ENCODE results near the gene ZNF638. TPM values are rescaled to one million over a fixed set of nuclear protein-coding genes. Genes with fewer than 3 reads are reported as not detected.
A peak's percentile ranks its signal among the peaks of the same experiment; 100 is the strongest.

Gene ZNF638
- total and polyA plus RNA-seq, 2 donors (not counting 3 experiments of a cell fraction or from before 2014, with no cell fraction given): 36.4 to 111 TPM

GRCh38 chr2:71455741-71456569, 124.4 kb downstream of the ZNF638 start:
- peak; percentile 71 for DNase-seq (ENCODE audit: low read depth, low spot score)
- dilution Hi-C loops (cut with MboI; ENCODE audit: extremely low pct_ligation_motif_present, low sequenced_read_pairs): no loop called here
- no peak overlapping the region for H3K9ac ChIP-seq (replicated peaks; ENCODE audit: extremely low read depth, insufficient read depth, low read length)
- TF ChIP-seq POLR2AphosphoS5 (IDR thresholded peaks at IDR 0.05; ENCODE audit: insufficient read depth, low read depth, low read length): peak; percentile 41
- TF ChIP-seq FOS (IDR thresholded peaks at IDR 0.05; ENCODE audit: borderline replicate concordance, insufficient read depth, low read length): peak; percentile 21
- no peak for TF ChIP-seq MAX (IDR thresholded peaks at IDR 0.05; ENCODE audit: insufficient read depth, insufficient read length)
- peaks cover 78% of the 10 kb centered on the region for H3K4me1 ChIP-seq (ENCODE audit: control insufficient read depth, extremely low read depth, insufficient read depth, low read length)
- no TSS peak for BruUV-seq (replicated peaks)
- H3K9me3 ChIP-seq (replicated peaks; ENCODE audit: control insufficient read depth, insufficient read depth, low read length): no peaks in the 10 kb centered on the region
- H3K9me1 ChIP-seq (replicated peaks; ENCODE audit: control insufficient read depth, extremely low read depth, insufficient read depth, low read length): no peaks in the 10 kb centered on the region
- no peaks in the 10 kb centered on the region for H3K36me3 ChIP-seq (ENCODE audit: control insufficient read depth in 2 of 2, extremely low read depth in 1 of 2, insufficient read depth in 2 of 2, low read length in 2 of 2)
- peak; percentile 94 for FAIRE-seq
- intact Hi-C loops (cut with micrococcal nuclease): loop anchor here (5.0 to 10.0 kb wide), 3 partner anchors 124 to 159 kb away; partner anchors contain the start of gene ZNF638
- H2AFZ ChIP-seq (ENCODE audit: low read depth, low read length): peak overlapping the region; percentile 15
- H3K27me3 ChIP-seq (ENCODE audit: control insufficient read depth in 2 of 2, insufficient read depth in 2 of 2, low read length in 2 of 2): no peaks in the 10 kb centered on the region
- ChIA-PET CTCF (interaction anchor here (0.8 to 19.5 kb wide), 11 partner anchors 9 to 156 kb away, joined by 3 to 670 read pairs (median 5); partner anchors contain the start of gene ZNF638), POLR2A (no interaction called here)
- no peak overlapping the region for H3K4me2 ChIP-seq (ENCODE audit: insufficient read depth, low read length)
- peak overlapping the region; percentile 40 for H3K27ac ChIP-seq (ENCODE audit: insufficient read depth, low read depth, low read length)
- no peak overlapping the region for H3K4me3 ChIP-seq (replicated peaks in 1 of 3; ENCODE audit: insufficient read depth in 1 of 3, low read depth in 1 of 3, low read length in 3 of 3)
- H3K79me2 ChIP-seq (ENCODE audit: control insufficient read depth, insufficient read depth, low read length): no peaks in the 10 kb centered on the region
- no peaks in the 10 kb centered on the region for H4K20me1 ChIP-seq (replicated peaks; ENCODE audit: control insufficient read depth, extremely low read depth, insufficient read depth, low read length)

GRCh38 chr2:71456617-71457016, 125.0 kb downstream of the ZNF638 start:
- no TSS peak for BruUV-seq (replicated peaks)

More at GRCh38 chr2:71456617-71457016, 125.0 kb downstream of the ZNF638 start:
- intact Hi-C loops (cut with micrococcal nuclease): loop anchor here (5.0 to 10.0 kb wide), 3 partner anchors 124 to 159 kb away; partner anchors contain the start of gene ZNF638
- Histone ChIP-seq H3K79me2 (ENCODE audit: control insufficient read depth, insufficient read depth, low read length) (no peaks in the 10 kb centered on the region), H3K27me3 (ENCODE audit: control insufficient read depth in 2 of 2, insufficient read depth in 2 of 2, low read length in 2 of 2) (no peaks in the 10 kb centered on the region), H3K9ac (replicated peaks; ENCODE audit: extremely low read depth, insufficient read depth, low read length) (no peak overlapping the region), H3K9me3 (replicated peaks; ENCODE audit: control insufficient read depth, insufficient read depth, low read length) (no peaks in the 10 kb centered on the region), H3K4me1 (ENCODE audit: control insufficient read depth, extremely low read depth, insufficient read depth, low read length) (peaks cover 84% of the 10 kb centered on the region), H3K27ac (ENCODE audit: insufficient read depth, low read depth, low read length) (no peak overlapping the region), H4K20me1 (replicated peaks; ENCODE audit: control insufficient read depth, extremely low read depth, insufficient read depth, low read length) (no peaks in the 10 kb centered on the region), H2AFZ (ENCODE audit: low read depth, low read length) (no peak overlapping the region), H3K4me3 (replicated peaks in 1 of 3; ENCODE audit: insufficient read depth in 1 of 3, low read depth in 1 of 3, low read length in 3 of 3) (no peak overlapping the region), H3K4me2 (ENCODE audit: insufficient read depth, low read length) (no peak overlapping the region), H3K36me3 (ENCODE audit: control insufficient read depth in 2 of 2, extremely low read depth in 1 of 2, insufficient read depth in 2 of 2, low read length in 2 of 2) (no peaks in the 10 kb centered on the region), H3K9me1 (replicated peaks; ENCODE audit: control insufficient read depth, extremely low read depth, insufficient read depth, low read length) (no peaks in the 10 kb centered on the region)
- no peak for DNase-seq (ENCODE audit: low read depth, low spot score)
- TF ChIP-seq JUN (IDR thresholded peaks at IDR 0.05; ENCODE audit: borderline replicate concordance, insufficient read depth, insufficient read length, low read depth) (no peak), FOS (IDR thresholded peaks at IDR 0.05; ENCODE audit: borderline replicate concordance, insufficient read depth, low read length) (no peak), EZH2 (IDR thresholded peaks at IDR 0.05; ENCODE audit: borderline replicate concordance, low read depth, low read length, severe bottlenecking) (no peak), GATA2 (IDR thresholded peaks at IDR 0.05; ENCODE audit: insufficient read depth, insufficient read length, low read depth, low read length) (no peak), CTCF (IDR thresholded peaks at IDR 0.05; ENCODE audit: extremely low read depth in 1 of 2, insufficient read depth in 1 of 2, low read depth in 1 of 2, low read length in 2 of 2) (no peak), POLR2AphosphoS5 (IDR thresholded peaks at IDR 0.05; ENCODE audit: insufficient read depth, low read depth, low read length) (no peak), MAX (IDR thresholded peaks at IDR 0.05; ENCODE audit: insufficient read depth, insufficient read length) (no peak), MYC (IDR thresholded peaks at IDR 0.05; ENCODE audit: low read depth, low read length) (no peak), POLR2A (IDR thresholded peaks at IDR 0.05; ENCODE audit: low read depth, low read length) (no peak)
- FAIRE-seq: no peak
- ChIA-PET POLR2A (no interaction called here), CTCF (interaction anchor here (0.8 to 19.5 kb wide), 6 partner anchors 11 to 157 kb away, joined by 3 to 670 read pairs (median 16); partner anchors contain the start of gene ZNF638)
- dilution Hi-C loops (cut with MboI; ENCODE audit: extremely low pct_ligation_motif_present, low sequenced_read_pairs): no loop called here

Measured in endothelial cell of umbilical vein (primary cell).